ENCODE data around the gene GATC. TPM values are rescaled to one million over a fixed set of nuclear protein-coding genes. Genes with fewer than 3 reads are reported as not detected.
A peak's percentile ranks its signal among the peaks of the same experiment; 100 is the strongest.

GATC gene
- total RNA-seq, 3 donors from 2014 or later (not counting 1 experiment from before 2014, with no cell fraction given), result 16.5 to 22.8 (median 20.5) TPM

DNA sequence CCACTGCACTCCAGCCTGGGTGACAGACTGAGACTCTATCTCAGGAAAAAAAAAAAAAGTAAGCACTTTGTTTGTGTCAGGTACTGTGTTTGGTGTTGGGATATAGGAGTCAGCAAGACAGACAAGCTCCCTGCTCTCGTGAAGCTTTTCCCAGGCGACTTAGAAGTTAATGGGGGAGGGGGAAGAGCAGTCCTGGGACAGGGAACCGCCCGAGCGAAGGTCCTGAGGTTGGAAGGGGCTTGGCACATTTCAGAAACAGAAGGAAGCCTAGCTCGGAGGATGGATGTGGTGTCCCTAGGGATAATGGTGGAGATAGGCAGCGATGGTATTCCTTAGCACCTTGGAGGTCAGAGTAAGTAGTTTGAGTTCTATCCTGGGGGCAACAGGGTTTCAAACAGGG, 16.9 kb upstream of the GATC start:
- H3K27ac ChIP-seq (ENCODE audit: low read length), result no peak overlapping the region
- H3K4me1 ChIP-seq (ENCODE audit: control insufficient read depth, insufficient read depth, low read length), result no peaks in the 10 kb centered on the region
- H3K36me3 Mint-ChIP-seq, result no peaks in the 10 kb centered on the region
- H3K9me3 ChIP-seq (ENCODE audit: control insufficient read depth, insufficient read depth, low read length), result no peaks in the 10 kb centered on the region
- intact Hi-C loops (cut with micrococcal nuclease), result no loop called here
- no peak for ATAC-seq
- H3K4me1 Mint-ChIP-seq, result peaks cover 4 to 5% of the 10 kb centered on the region in 2 donors
- WGBS (ENCODE audit: insufficient coverage), result 89% methylated on average over 7 of the region's 7 CpGs
- H3K9me3 Mint-ChIP-seq, result no peaks in the 10 kb centered on the region
- TF ChIP-seq, protein P1, sequence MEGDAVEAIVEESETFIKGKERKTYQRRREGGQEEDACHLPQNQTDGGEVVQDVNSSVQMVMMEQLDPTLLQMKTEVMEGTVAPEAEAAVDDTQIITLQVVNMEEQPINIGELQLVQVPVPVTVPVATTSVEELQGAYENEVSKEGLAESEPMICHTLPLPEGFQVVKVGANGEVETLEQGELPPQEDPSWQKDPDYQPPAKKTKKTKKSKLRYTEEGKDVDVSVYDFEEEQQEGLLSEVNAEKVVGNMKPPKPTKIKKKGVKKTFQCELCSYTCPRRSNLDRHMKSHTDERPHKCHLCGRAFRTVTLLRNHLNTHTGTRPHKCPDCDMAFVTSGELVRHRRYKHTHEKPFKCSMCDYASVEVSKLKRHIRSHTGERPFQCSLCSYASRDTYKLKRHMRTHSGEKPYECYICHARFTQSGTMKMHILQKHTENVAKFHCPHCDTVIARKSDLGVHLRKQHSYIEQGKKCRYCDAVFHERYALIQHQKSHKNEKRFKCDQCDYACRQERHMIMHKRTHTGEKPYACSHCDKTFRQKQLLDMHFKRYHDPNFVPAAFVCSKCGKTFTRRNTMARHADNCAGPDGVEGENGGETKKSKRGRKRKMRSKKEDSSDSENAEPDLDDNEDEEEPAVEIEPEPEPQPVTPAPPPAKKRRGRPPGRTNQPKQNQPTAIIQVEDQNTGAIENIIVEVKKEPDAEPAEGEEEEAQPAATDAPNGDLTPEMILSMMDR (IDR thresholded peaks at IDR 0.05), result no peak
- DNase-seq, result no peak
- no peaks in the 10 kb centered on the region for H3K36me3 ChIP-seq (ENCODE audit: control insufficient read depth, insufficient read depth, low read length)
- H3K4me3 ChIP-seq (ENCODE audit: low read length), result no peak overlapping the region
- peak overlapping the region in 1 of 2 donors; percentile 51 for H3K27ac Mint-ChIP-seq
- H3K4me3 Mint-ChIP-seq, result no peak overlapping the region
- no peaks in the 10 kb centered on the region for H3K27me3 ChIP-seq (ENCODE audit: control insufficient read depth, insufficient read depth, low read length)
- peaks cover 9 to 11% of the 10 kb centered on the region in 2 donors for H3K27me3 Mint-ChIP-seq (ENCODE audit: low read depth in 2 of 2)

DNA sequence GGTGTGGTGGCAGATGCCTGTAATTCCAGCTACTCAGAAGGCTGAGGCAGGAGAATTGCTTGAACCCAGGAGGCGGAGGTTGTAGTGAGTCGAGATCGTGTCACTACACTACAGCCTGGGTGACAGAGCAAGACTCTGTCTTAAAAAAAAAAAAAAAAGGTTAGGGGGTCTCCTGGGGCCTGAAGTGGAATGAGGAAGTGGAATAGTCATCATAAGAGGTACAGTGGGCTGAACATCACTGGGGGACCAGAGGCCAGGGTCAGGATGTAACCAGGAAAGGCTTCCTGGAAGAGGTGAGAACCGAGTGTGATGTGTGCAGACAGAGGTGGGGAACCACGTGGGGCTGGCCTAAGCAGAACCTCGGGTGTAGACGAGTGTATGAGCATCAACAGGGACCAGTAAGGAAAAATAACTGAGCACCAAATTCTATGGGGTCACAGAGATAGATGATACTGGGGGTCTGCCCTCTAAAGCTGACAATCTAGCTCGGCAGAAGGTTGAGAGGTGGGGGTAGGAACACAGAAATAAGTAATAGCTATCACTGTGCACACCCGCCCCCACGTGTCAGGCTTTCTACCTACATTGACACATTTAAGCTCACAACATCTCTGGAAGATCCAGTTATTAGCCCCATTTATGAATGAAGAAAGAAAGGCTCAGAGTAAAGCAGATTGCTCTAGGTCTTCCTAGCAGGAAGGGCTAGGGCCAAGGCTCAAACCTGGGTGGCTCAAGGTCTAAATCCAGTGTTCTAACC, 13.3 kb upstream of the GATC start:
- TF ChIP-seq, protein P1 (IDR thresholded peaks at IDR 0.05), result no peak
- Mint-ChIP-seq H3K9me3 (no peaks in the 10 kb centered on the region), H3K4me1 (peaks cover 13% of the 10 kb centered on the region in 2 donors), H3K27ac (no peak overlapping the region), H3K27me3 (ENCODE audit: low read depth in 2 of 2) (peaks cover 8 to 9% of the 10 kb centered on the region in 2 donors), H3K4me3 (no peak overlapping the region), H3K36me3 (no peaks in the 10 kb centered on the region)
- Histone ChIP-seq H3K27ac (ENCODE audit: low read length) (no peak overlapping the region), H3K36me3 (ENCODE audit: control insufficient read depth, insufficient read depth, low read length) (no peaks in the 10 kb centered on the region), H3K9me3 (ENCODE audit: control insufficient read depth, insufficient read depth, low read length) (no peaks in the 10 kb centered on the region), H3K27me3 (ENCODE audit: control insufficient read depth, insufficient read depth, low read length) (no peaks in the 10 kb centered on the region), H3K4me1 (ENCODE audit: control insufficient read depth, insufficient read depth, low read length) (peaks cover 3% of the 10 kb centered on the region), H3K4me3 (ENCODE audit: low read length) (no peak overlapping the region)
- DNase-seq (no peak), ATAC-seq (no peak)
- WGBS (ENCODE audit: insufficient coverage), result 49% methylated on average over 7 of the region's 10 CpGs
- intact Hi-C loops (cut with micrococcal nuclease), result loop anchor here (10.0 kb wide), 1 partner anchor 152 kb away; the partner anchor contains the start of gene POP5

DNA sequence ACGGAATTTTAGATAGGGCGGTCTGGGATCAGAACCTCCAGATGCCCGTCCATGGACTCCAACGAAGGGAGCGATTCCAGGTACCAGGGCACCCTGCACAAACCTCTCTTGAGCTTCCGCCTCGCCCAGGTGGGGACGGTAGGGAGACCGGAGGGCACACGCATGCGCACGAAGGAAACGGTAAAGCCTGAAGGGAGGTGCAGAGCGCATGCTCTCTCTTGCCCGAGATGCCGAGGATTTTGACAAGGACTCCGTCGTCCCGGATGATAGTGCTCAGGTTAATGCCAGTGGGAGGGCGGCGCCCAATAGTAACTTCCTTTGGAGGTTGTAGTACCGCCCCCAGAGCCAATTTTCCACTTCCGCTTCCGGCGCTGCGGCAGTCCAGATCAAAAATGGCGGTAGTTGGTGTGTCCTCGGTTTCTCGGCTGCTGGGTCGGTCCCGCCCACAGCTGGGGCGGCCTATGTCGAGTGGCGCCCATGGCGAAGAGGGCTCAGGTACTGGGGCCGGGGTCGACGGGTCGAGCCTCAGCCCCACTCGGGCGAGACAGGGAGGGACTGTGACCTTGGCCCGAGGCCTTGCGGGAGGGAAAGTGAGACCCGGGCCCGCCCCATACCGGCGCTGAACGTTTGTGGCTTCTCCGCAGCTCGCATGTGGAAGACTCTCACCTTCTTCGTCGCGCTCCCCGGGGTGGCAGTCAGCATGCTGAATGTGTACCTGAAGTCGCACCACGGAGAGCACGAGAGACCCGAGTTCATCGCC, 8.3 kb upstream of the GATC start, which contains the start of gene COX6A1:
Gene COX6A1, plus strand, starts transcription at position 379 of the 760 bp plus-strand sequence. Its CDS starts 14 bp downstream, at position 393.
- DNase-seq (peak; percentile 83 to 100), ATAC-seq (peak; percentile 87 to 94 (median 91))
- peak within 1 kb of the TSS; percentile 91 to 94 for H3K27ac Mint-ChIP-seq
- intact Hi-C loops (cut with micrococcal nuclease), result loop anchor here (1.0 to 10.0 kb wide), 5 partner anchors 8 to 209 kb away; partner anchors contain the start of genes COQ5, GATC, POP5 and TRIAP1
- H3K27me3 Mint-ChIP-seq (ENCODE audit: low read depth in 2 of 2), result no peaks in the 10 kb centered on the region
- Histone ChIP-seq H3K36me3 (ENCODE audit: control insufficient read depth, insufficient read depth, low read length) (peaks cover 15% of the 10 kb centered on the region), H3K27ac (ENCODE audit: low read length) (peak within 1 kb of the TSS; percentile 78), H3K27me3 (ENCODE audit: control insufficient read depth, insufficient read depth, low read length) (no peaks in the 10 kb centered on the region), H3K4me3 (ENCODE audit: low read length) (peak within 1 kb of the TSS; percentile 73), H3K9me3 (ENCODE audit: control insufficient read depth, insufficient read depth, low read length) (no peaks in the 10 kb centered on the region), H3K4me1 (ENCODE audit: control insufficient read depth, insufficient read depth, low read length) (peaks cover 20% of the 10 kb centered on the region)
- H3K4me3 Mint-ChIP-seq, result peak within 1 kb of the TSS; percentile 98
- H3K36me3 Mint-ChIP-seq, result no peaks in the 10 kb centered on the region
- WGBS (ENCODE audit: insufficient coverage), result under 1% methylated on average over 59 of the region's 59 CpGs
- TF ChIP-seq, protein P1 (IDR thresholded peaks at IDR 0.05), result no peak
- no peaks in the 10 kb centered on the region for H3K9me3 Mint-ChIP-seq
- peaks cover 22 to 28% of the 10 kb centered on the region in 2 donors for H3K4me1 Mint-ChIP-seq
